Hematopoietic multipotent progenitor cell treated with erythropoietin and hydrocortisone succinate and interleukin-3 and kit ligand, for 15 days (in vitro differentiated cells): Measurements from ENCODE around the gene XAB2.

Source experiments
- DNase-seq: peaks from one replicate; pipeline ENCODE4 v3.0.0-alpha.2; 2015; ENCODE audit warnings: low spot score

The XAB2 gene

DNA sequence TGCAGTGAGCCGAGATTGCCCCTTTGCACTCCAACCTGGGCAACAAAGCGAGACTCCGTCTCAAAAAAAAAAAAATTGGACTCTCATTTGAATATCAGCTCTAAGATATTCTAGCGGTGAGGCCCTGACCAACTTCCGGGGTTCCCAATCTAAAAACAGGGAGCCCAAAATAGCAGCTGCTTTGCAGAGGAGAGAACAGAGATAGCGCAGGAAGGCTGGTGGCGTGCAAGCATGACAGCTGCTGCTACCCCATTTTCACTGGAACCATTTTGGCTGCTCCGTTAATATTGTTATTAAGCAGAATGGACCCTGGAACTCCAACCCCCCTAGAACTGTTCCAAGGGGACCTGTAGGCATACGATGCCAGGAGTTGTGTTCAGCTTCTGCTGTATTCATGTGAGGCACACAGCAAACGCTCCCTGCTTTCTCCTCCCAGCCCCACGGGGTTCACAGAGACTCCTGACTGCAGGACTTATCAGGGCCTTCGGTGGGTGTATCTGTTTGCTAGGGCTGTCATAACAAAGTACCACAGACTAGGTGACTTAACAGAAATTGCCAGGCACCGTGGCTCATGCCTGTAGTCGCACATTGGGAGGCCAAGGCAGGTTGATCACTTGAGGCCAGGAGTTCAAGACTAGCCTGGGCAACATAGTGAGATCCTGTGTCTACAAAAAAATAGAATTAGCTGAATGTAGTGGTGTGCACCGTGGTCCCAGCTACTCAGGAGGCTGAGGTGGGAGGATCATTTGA lies 19.1 kb upstream of the XAB2 start:
- DNase-seq, result peak; percentile 63

DNA sequence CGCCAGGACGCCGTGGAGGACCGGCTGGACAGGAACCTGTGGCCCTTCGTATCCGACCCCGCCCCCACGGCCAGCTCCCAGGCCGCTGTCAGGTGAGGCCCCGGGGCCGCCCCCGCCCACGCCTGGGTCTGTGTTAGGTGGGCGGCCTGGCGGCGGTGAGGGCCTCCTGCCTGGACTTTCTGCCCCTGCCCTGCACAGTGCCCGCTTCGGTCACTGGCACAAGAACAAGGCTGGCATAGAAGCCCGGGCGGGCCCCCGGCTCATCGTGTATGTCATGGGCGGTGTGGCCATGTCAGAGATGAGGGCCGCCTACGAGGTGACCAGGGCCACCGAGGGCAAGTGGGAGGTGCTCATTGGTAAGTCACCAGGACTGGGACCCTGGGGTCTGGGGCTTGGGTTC lies 17.8 kb upstream of the XAB2 start:
- no peak for DNase-seq

DNA sequence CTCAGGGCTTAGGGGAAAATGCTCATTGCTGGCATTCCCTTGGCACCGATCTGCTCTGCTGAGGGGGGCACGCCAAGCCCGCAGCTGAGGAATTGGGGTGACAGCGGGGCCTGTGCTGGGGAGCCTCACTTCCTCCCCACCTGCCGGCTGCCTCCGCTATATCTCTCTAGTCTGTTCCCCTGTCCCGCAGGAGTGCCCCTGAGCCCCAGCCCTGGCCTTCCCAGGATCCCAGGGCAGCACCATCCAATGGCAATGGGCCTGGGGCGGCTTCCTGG lies 17.0 kb upstream of the XAB2 start:
- no peak for DNase-seq

DNA sequence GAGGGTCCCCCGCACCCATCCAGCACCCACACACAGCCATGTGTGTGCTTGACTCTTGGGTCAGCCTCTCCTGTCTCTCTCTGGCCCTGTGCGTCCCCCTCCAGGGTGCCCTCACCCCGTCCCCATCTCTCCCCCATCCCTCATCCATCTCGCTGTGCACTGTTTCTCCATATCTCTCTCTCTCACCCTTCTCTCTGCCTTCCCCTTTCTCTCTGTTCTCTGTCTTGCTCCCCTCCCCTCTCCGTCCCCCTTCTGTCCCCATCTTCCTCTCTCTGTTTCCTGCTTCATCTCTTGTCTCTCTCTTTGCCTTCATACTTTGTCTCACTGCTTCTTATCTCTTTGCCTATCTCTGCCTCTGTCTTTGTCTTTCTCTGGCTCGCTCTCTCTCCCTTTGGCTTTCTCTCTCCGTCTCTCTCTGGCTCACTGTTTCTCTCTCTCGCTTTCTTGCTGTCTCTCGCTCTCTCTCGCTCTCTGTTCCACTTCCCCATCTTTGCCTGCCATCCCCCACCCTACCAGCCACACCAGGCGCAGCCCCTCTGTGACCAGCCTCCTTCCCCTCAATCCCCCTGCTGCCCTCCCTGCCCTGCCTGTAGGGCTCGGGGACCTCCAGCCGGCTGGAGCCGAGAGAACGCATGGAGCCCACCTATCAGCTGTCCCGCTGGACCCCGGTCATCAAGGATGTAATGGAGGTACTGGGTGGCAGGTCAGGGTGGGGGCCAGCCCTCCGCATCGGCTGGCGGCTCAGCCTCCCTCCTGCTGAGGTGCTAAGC lies 16.5 kb upstream of the XAB2 start:
- DNase-seq, result no peak

DNA sequence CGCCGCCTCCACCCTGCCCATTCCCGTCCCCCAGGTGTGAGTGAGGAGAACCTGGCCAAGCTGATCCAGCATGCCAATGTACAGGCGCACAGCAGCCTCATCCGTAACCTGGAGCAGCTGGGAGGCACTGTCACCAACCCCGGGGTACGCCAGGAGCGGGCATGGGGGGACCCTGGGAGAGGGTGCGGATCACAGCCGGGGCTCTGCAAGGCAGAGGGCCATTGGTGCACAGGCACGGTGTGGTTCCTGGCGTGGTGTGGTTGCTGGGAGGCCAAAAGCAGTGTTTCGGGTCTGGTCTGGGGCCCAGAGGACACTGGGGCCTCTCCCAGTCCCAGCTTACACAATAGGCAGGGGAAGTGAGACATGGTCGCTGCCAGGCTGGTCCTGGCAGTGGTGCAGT lies 15.8 kb upstream of the XAB2 start:
- no peak for DNase-seq

DNA sequence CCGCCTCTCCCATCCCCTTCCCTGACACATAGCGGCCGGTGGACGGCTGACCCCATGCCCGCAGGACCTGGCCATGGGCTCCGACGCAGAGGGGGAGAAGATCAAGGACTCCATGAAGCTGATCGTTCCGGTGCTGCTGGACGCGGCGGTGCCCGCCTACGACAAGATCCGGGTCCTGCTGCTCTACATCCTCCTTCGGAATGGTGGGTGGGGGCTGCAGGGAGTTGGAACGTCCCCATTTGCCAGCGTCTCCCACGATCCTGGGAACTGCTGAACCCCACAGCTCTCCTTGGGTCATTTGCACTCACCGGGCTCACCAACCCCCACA lies 15.2 kb upstream of the XAB2 start:
- no peak for DNase-seq

DNA sequence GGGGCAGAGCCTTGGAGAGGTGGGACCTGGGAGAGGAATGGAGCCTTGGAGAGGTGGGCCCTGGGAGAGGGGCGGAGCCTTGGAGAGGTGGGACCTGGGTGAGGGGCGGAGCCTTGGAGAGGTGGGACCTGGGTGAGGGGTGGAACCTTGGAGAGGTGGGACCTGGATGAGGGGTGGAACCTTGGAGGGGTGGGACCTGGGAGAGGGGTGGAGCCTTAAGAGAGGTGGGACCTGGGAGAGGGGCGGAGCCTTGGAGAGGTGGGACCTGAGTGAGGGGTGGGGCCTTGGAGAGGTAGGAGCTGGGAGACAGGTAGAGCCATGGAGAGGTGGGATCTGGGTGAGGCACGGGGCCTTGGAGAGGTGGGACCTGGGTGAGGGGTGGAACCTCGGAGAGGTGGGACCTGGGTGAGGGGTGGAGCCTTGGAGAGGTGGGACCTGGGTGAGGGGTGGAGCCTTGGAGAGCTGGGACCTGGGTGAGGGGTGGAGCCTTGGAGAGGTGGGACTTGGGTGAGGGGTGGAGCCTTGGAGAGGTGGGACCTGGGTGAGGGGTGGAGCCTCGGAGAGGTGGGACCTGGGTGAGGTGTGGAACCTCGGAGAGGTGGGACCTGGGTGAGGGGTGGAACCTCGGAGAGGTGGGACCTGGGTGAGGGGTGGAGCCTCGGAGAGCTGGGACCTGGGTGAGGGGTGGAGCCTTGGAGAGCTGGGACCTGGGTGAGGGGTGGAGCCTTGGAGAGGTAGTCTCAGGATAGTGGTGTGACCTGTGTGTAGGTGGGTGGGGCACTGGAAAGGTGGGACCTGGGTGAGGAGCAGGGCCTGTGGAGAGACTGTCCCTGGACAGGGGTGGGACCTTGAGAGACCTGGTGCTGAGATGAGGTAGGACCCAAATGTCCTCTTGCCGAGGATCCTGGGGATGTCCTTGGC lies 14.5 kb upstream of the XAB2 start:
- peak; percentile 48 for DNase-seq

DNA sequence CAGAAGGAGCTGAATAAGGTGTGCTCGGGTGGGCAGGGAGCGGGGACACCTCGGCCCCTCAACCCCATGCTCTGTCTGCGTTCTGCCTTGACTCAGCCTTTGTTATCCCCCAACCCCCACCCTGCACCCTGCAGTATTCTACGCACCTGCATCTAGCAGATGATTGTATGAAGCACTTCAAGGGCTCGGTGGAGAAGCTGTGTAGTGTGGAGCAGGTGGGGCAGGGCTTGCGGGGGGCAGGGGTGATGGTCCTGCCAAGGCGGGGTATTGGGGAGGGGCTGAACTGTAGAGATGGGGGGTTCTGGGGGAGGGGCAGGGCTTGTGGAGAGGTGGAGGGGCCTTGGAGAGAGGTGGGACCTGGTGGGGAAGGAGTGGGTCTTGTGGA lies 13.7 kb upstream of the XAB2 start:
- DNase-seq, result no peak

DNA sequence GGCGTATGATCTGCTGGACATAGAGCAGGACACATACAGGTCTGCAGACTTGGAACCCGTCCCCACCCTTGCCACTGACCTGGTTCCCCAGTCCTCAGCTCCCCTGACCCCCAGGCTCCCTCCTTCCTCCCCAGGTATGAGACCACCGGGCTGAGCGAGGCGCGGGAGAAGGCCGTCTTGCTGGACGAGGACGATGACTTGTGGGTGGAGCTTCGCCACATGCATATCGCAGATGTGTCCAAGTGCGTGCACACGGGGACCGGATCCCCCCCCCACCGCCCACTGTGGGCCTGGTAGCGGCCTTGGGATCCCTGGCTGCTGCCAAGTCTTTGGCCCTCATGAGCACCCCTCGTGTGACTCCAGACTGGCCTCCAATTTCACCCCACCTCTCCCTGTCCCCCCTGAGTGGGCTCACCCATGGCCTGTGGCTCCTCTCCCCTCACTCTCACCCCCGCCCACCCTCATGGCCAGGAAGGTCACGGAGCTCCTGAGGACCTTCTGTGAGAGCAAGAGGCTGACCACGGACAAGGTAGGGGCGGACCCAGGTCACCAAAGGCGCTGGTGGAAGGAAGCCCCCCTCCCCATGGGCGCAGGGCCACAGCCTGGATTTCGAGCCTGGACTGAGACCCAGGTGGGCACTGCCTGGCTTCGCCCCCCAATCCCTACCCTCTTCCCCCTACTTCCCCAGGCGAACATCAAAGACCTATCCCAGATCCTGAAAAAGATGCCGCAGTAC lies 13.1 kb upstream of the XAB2 start:
- no peak for DNase-seq

DNA sequence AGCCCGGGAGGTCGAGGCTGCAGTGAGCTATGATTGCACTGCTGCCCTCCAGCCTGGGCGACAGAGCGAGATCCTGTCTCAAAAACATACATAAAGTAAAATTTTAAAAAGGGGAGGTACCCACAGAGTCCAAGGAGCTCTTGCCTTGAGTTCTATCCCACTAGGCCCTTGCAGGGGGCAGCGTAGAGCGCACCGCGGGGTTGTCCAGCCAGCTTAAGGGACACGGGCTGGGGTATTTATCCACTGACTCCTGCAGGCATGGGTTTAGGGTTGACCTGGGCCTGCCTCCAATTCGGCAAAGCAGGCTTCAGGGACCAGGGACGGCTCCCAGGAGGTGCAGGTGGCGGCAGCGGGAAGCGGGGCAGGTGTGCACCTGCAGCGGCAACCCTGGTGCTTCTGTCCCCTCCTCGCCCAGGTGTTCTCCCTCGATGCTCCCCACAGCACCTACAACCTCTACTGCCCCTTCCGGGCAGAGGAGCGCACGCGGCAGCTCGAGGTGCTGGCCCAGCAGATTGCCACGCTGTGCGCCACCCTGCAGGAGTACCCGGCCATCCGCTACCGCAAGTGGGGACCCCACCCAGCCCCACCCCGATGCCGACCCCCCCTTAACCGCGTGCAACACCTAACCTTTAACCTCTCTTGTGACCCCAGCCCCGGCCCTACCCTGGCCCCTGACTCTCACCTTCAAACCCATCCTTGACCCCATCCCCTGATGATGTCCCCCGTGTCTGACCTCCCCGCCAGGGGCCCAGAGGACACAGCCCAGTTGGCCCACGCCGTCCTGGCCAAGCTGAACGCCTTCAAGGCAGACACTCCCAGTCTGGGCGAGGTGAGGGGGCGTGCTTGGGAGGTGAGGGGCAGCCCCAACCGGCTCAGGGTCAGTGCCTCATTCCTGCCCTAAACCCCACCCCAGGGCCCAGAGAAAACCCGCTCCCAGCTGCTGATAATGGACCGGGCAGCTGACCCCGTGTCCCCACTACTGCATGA lies 12.2 kb upstream of the XAB2 start:
- DNase-seq, result no peak

DNA sequence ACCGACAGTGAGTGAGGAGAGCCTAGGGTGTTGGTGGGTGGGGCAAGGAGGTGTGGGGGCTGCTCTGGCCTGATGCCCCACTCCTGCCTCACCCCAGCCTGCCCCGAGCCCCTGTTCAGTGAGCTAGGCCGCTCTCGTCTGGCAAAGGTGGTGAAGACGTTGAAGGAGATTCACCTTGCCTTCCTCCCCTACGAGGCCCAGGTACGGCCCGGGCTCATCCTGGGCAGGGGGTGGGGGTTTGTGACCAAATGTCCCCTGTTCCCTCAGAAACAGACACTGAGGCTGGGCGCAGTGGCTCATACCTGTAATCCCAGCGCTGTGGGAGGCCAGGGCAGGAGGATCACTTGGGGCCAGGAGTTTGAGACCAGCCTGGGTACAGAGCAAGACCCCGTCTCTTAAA lies 11.5 kb upstream of the XAB2 start:
- DNase-seq, result no peak

DNA sequence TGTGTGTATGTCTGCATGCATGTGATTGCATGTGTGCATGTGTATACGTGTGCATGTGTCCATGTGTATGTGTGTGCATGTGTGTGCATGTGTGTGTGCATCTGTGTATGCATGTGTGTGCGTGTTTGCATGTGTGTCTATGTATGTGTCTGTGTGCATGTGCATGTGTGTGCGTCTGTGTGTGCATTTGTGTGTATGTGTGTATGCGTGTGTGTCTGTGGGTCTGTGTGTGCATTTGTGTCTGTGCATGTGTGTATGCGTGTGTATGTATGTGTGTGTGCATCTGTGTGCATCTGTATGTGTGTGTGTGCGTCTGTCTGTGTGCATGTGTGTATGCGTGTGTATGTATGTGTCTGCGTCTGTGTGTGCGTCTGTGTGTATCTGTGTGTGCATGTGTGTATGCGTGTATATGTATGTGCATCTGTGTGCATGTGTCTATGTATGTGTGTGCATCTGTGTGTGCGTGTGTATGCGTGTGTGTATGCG lies 10.6 kb upstream of the XAB2 start:
- no peak for DNase-seq

DNA sequence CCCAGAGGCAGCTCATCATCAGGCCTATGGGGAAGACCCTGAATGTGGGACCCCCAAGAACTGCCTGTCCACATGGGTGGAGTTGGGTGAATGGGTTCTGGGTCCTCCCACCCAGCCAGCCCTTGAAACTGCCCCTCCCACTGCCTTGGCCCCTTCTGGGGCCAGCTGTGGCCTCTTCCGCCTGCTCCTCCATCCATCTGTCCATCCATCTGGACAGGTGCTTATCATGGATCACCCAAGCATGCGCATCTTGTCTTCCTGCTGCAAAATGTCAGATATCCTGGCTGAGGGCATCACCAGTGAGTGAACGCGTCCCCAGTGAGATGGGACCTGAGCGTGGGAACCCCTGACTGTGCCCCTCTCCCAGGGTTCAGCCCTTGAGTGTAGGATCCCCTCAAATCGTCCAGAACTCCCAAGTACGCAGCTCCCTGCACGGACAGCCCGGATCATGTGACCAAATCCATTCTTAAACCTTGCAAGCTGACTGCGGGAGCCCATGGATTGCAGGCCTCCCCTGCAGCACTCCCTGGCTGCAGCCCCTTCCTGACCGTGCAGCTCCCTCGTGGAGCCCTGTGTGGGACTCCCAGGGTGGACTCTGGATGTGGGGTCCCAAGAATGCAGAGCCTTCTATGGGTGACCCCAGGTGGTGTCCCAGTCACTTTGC lies 9.6 kb upstream of the XAB2 start:
- DNase-seq, result no peak

DNA sequence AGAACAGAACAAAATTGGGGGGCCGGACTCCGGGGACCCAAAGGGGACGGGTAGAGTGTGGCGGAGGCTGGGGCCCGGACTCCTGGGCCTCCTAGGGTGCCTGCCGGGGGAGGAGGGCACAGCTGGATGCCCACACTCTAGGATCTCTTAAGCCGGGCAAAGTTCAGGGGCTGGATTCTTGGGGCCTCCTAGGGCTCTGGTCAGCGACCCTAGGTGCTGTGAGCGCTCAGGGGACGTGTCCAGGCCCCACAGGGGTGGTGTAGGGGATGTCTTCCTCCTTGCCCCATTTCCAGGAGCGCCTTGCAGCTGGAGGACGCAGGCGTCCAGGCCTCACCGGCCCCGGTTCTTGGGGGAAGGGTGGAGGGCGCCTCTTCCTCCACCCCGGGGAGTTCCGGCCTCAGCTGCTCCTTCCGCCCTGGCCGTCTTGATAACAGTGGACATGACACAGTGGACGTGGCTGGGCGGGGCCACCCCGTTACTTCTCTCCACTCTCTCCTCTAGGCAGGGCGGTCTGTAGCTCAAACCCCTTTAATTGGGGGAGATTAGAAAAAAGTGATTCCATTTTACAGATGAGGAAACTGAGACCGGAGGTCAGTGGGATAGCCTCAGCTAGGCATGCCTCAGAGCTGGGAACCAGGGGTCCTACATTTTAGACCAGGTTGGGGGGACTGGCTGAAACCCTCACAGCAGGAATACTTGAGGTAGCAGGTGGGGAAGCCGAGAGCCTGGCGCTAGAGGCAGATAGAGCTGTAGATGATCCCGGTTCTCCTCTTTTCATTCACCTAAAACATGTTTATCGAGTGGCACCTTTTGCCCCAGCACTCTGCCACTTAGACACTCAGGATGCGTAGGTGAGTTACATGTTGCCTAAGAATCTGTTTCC lies 8.3 kb upstream of the XAB2 start:
- DNase-seq, result peak; percentile 62

DNA sequence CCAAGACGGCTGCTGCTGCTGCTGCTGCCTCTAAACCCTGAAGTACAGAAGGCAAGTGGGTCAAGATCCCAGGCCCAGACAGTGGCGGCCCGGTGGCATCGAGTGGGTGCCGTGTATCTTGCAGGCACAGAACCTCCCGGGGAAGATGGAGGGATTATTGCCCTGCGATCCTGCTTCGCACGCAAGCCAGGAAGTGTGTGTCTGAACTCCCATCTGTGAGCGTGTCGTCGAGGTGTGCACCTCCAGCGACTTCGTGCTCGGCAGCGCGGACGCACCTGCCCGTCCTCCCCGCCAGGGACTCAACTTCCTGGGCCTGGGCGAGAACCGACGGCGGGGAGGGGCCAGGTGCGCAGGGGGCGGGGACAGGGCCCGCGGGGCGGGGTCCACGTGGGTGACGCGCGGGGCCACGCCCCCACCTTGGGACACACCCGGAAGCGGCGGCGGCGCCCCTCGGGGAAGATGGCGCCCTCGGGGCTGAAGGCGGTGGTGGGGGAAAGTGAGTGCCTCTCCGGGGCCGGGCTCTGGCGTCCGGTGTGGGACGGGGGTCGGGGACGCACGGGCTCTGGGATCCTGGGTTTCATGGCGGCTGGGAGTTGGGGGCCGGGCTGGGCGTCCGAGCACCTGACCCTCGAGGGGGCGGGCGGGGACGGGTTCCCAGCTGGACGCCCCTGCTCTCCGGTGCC lies 7.5 kb upstream of the XAB2 start, which contains the start of gene STXBP2:
TSS of gene STXBP2 (plus strand) at position 420 of the 683 bp plus-strand sequence. CDS start at position 460, 40 bp downstream.
- peak; percentile 84 for DNase-seq

DNA sequence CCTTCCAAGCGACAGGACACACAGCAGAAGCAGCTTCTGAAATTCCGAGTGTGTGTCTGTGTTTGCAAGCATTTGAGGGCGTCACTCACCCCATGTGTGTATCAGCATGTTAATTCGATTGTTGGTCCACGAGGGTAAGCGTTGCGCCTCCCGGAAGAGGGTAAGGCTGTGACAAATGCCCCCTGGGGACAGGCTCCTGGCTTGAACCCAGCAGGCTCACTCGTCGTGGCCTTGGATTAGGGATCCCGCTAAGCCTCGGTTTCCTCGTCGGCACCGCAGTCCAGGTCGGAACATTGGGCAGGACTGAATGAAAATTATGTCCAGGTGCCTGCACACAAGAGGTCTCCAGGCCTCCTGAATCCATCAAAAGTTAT lies 7.0 kb upstream of the XAB2 start:
- no peak for DNase-seq

DNA sequence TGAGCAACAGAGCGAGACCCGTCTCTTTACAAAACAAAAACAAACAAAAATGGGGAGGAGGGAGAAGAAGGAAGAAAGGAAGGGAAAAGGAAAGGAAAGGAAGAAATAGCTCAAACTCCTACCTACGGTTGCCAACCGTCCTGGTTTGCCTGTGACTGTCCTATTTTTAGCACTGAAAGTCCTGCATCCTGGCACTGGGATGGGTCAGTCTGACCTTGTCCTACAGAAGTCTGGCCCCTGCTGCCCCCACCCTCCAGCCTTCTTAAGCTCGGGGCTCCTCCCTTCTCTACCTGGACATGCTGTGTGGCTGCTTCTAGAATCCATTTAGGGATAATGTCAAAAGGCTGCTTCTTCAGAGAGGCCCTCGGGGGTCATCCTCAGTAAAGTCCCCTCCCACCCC lies 6.3 kb upstream of the XAB2 start:
- no peak for DNase-seq

DNA sequence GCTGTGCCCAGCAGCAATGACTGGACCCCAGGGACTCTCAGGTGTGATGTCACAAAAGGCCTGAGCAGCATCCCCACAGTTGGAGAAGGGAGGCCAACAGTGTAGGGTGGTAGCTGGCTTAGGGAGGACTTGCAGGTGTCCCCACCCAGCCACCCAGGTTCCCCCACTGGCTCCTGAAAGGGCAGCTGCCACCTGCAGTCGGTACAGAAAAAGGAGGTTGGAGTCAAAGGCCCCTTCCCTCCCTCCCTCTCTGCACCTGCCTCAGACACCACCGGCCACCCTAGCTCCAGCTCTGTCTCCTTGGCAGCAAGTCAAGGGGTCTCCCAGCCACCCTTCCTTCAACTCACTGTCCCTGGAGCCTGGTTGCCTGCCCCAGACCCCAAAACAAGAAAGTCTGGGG lies 4.4 kb upstream of the XAB2 start, which contains the start of gene PCP2:
TSS of gene PCP2 (minus strand) at position 22 of the 400 bp plus-strand sequence. CDS start 262 bp downstream, outside the sequence.
- no peak for DNase-seq
